NCI-H82 (cell line): ENCODE data around the gene GPLD1.

ENCODE experiments used
- DNase-seq: peaks from one replicate; lab custom pipeline; 2025; lab: John Stamatoyannopoulos, UW

The GPLD1 gene

GRCh38 chr6:24455061-24455460, 34.3 kb downstream of the GPLD1 start:
- no peak for DNase-seq

- DNase-seq = no peak
Measured at GRCh38 chr6:24454452-24454851, 34.9 kb downstream of the GPLD1 start.

- DNase-seq = no peak
Measured at GRCh38 chr6:24453921-24454320, 35.5 kb downstream of the GPLD1 start.

GRCh38 chr6:24451581-24452388, 37.6 kb downstream of the GPLD1 start:
- DNase-seq = no peak

- no peak for DNase-seq
Measured at GRCh38 chr6:24448828-24449525, 40.4 kb downstream of the GPLD1 start.

- no peak for DNase-seq
Measured at GRCh38 chr6:24448396-24448795, 41.0 kb downstream of the GPLD1 start.

GRCh38 chr6:24446670-24447069, 42.7 kb downstream of the GPLD1 start:
- DNase-seq = no peak

- DNase-seq = peak; percentile 53
Measured at GRCh38 chr6:24445704-24446103, 43.7 kb downstream of the GPLD1 start.

- DNase-seq = no peak
Measured at GRCh38 chr6:24444588-24444987, 44.8 kb downstream of the GPLD1 start.

- DNase-seq = no peak
Measured at GRCh38 chr6:24441599-24441904, 47.8 kb downstream of the GPLD1 start.

- no peak for DNase-seq
Measured at GRCh38 chr6:24440897-24441598, 48.3 kb downstream of the GPLD1 start.

GRCh38 chr6:24439858-24440539, 49.4 kb downstream of the GPLD1 start:
- no peak for DNase-seq

GRCh38 chr6:24436979-24437378, 52.4 kb downstream of the GPLD1 start:
- no peak for DNase-seq

- DNase-seq = no peak
Measured at GRCh38 chr6:24432611-24433010, 56.8 kb downstream of the GPLD1 start.

GRCh38 chr6:24431045-24431451, 58.3 kb downstream of the GPLD1 start:
- peak; percentile 77 for DNase-seq

- no peak for DNase-seq
Measured at GRCh38 chr6:24430086-24430485, 59.3 kb downstream of the GPLD1 start.

- no peak for DNase-seq
Measured at GRCh38 chr6:24429146-24429545, 60.2 kb downstream of the GPLD1 start.

- DNase-seq = no peak
Measured at GRCh38 chr6:24428615-24429014, 60.8 kb downstream of the GPLD1 start.

GRCh38 chr6:24426729-24427446, 62.5 kb downstream of the GPLD1 start:
- DNase-seq = no peak

- no peak for DNase-seq
Measured at GRCh38 chr6:24425091-24425490, 64.3 kb downstream of the GPLD1 start.

- DNase-seq = no peak
Measured at GRCh38 chr6:24419526-24419925, 69.9 kb downstream of the GPLD1 start.

- DNase-seq = no peak
Measured at GRCh38 chr6:24415753-24416152, 73.6 kb downstream of the GPLD1 start.
